ENCODE results near the gene RAC2.

RAC2 gene

DNA sequence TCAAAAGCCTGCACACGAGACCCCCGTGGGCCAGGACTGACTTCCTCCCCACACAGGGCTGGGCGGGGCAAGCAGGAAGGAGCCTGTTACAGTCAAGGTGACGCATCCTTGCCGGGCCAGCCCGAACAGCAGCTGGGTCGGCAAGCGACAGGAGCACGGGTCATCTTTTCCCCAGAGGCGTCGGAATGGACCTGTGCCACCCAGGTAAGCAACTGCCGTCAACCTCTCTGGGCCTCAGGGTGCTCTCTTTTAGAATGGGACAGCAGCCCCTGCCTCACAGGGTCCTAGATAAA, 38.3 kb upstream of the RAC2 start, which contains the start of gene CYTH4:
TSS of gene CYTH4 (plus strand) at position 124 of the 293 bp plus-strand sequence. CDS start at position 186, 62 bp downstream.
- H3K4me3 ChIP-seq (replicated peaks; ENCODE audit: low read depth, low read length) = no peak within 1 kb of the TSS
- TF ChIP-seq CTCF (IDR thresholded peaks at IDR 0.05; ENCODE audit: low read depth, low read length, missing control alignments) = no peak
- no peak for DNase-seq (ENCODE audit: extremely low read depth, low read depth)

DNA sequence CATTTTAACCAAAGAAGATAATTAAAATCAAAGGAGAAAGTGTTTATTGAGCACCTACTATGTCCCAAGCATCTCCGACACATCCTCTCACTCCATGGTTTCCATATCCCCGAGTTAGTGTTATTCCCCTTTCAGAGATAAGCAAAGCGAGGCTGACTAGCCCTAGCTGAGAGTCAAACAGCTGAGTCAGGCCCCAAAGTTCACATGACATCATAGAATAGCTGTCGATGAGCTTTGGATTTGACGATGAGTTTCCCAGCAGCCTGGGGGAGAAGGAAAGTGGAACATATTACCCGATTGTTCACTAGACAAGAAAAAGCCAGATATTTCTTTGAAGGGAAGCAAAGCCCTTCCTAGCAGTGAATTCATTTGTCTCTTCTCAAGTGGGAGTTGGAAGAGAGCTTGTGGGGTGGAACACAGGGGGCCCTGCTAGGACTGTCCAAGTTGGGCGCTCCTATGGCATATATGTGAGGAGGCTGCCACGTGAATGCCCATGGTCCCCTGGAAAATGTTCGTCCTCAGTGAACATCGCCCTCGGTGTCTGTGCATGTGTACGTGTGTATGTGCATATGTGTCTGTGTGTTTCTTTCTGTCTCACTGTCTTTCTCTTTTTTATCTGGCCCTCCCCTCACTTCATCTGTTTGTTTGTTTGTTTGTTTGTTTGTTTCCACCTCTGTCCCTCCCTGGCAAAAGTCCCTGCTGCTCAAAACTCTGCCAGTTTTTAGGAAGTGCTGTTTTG, 37.7 kb upstream of the RAC2 start:
- no peak for TF ChIP-seq CTCF (IDR thresholded peaks at IDR 0.05; ENCODE audit: low read depth, low read length, missing control alignments)
- no peak overlapping the region for H3K4me3 ChIP-seq (replicated peaks; ENCODE audit: low read depth, low read length)
- no peak for DNase-seq (ENCODE audit: extremely low read depth, low read depth)

- H3K4me3 ChIP-seq (replicated peaks; ENCODE audit: low read depth, low read length) = no peak overlapping the region
- no peak for TF ChIP-seq CTCF (IDR thresholded peaks at IDR 0.05; ENCODE audit: low read depth, low read length, missing control alignments)
Observed at GRCh38 chr22:37281195-37281594, 37.1 kb upstream of the RAC2 start.

DNA sequence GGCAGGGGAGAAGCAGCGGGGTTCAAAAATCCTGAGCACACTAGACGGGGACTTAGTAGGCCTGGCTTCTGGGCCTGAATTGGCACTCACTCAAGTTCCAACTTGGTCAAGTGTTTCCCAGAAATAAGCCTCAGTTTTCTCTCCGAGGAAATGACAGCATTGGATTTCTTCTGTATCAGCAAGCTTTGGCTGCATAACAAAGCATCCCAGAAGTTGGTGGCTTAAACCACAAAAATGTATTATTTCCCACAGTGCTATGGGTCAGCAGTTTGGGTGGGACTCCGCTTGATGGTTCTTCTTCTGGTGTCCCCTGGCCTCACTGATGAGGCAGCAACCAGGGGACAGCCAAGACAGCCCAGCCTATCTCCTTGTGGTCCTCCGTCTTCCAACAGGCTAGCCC, 36.6 kb upstream of the RAC2 start:
- DNase-seq (ENCODE audit: extremely low read depth, low read depth) = no peak
- no peak for TF ChIP-seq CTCF (IDR thresholded peaks at IDR 0.05; ENCODE audit: low read depth, low read length, missing control alignments)
- no peak overlapping the region for H3K4me3 ChIP-seq (replicated peaks; ENCODE audit: low read depth, low read length)

More at GRCh38 chr22:37281195-37281594, 37.1 kb upstream of the RAC2 start:
- no peak for DNase-seq (ENCODE audit: extremely low read depth, low read depth)

GRCh38 chr22:37279331-37280181, 35.5 kb upstream of the RAC2 start:
- no peak overlapping the region for H3K4me3 ChIP-seq (replicated peaks; ENCODE audit: low read depth, low read length)
- TF ChIP-seq CTCF (IDR thresholded peaks at IDR 0.05; ENCODE audit: low read depth, low read length, missing control alignments) = no peak
- DNase-seq (ENCODE audit: extremely low read depth, low read depth) = no peak

- DNase-seq (ENCODE audit: extremely low read depth, low read depth) = no peak
- no peak overlapping the region for H3K4me3 ChIP-seq (replicated peaks; ENCODE audit: low read depth, low read length)
- no peak for TF ChIP-seq CTCF (IDR thresholded peaks at IDR 0.05; ENCODE audit: low read depth, low read length, missing control alignments)
Observed at GRCh38 chr22:37278261-37278660, 34.2 kb upstream of the RAC2 start.
